ENCODE data around the gene PTBP1.
"Not testable (repeated sequence)": the region's sequence is repeated elsewhere in the genome, so short reads cannot be mapped to it uniquely, and the experiment has no call there.

The PTBP1 gene

DNA sequence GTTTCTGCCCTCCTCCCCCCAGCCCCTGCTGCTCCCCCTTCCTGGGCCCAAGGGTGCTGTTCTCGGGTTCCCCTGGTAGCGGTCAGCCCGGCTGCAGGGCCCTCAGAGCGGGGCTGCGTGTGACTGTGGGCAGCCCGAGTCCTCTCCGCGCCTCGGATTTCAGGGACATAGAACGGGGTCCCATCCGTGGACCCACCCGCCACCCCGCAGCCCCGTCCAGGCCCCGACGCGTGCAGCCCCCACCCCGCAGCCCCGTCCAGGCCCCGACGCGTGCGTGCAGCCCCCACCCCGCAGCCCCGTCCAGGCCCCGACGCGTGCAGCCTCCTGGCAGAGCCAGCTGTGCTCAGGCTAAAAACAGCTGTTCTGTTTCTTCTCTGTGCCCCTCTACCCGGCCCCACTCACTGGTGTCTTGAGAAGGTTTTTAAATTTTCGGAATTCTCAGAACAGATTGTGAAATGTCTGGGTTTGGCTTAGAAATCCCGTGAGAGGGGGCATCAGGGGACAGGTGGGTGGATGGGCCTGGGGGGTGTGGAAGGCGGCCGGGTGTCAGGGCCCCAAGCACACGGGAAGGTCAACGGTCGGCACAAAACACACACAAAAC, 38.1 kb downstream of the PTBP1 start:
- TF ChIP-seq, protein P1, sequence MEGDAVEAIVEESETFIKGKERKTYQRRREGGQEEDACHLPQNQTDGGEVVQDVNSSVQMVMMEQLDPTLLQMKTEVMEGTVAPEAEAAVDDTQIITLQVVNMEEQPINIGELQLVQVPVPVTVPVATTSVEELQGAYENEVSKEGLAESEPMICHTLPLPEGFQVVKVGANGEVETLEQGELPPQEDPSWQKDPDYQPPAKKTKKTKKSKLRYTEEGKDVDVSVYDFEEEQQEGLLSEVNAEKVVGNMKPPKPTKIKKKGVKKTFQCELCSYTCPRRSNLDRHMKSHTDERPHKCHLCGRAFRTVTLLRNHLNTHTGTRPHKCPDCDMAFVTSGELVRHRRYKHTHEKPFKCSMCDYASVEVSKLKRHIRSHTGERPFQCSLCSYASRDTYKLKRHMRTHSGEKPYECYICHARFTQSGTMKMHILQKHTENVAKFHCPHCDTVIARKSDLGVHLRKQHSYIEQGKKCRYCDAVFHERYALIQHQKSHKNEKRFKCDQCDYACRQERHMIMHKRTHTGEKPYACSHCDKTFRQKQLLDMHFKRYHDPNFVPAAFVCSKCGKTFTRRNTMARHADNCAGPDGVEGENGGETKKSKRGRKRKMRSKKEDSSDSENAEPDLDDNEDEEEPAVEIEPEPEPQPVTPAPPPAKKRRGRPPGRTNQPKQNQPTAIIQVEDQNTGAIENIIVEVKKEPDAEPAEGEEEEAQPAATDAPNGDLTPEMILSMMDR (IDR thresholded peaks at IDR 0.05; ENCODE audit: low read depth, low read length, missing control alignments) = no peak
- no peak for DNase-seq (ENCODE audit: low read depth)
- in situ Hi-C loops (cut with HindIII; ENCODE audit: low sequenced_read_pairs) = no loop called here
- no peak overlapping the region for H3K4me3 ChIP-seq (ENCODE audit: low read depth, low read length)

DNA sequence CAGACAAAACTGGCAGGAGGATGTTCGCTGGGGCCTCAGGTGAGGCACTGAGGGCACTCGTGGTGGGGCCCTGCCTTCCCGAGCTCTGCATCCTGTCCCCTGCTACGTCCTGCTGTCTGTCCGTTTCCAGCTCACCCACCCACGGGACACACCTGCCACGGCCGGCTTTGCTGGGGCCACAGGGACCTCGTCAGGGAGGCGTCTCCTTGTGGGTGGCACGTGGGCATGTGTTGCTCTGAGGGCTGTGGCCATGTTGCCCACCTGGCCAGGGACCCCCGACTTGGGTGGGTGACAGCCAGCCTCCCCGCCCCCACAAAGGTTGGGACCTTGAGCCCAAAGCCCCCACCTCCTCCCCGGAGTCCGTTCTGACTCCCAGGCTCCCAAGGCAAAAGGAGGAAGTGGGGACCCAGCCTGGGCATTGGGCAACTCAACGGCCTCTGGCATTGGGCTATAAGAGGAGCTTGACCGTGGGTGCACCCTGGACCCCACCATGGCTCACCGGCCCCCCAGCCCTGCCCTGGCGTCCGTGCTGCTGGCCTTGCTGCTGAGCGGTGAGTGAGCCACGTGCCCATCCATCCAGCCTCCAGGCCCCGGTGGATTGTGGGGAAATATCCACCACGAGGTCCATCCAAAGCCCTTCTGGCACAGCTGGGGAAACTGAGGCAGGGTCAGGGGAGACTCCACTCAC, 43.4 kb downstream of the PTBP1 start, which contains the start of gene PRTN3:
Gene PRTN3 (plus strand): TSS at position 481 of the 688 bp plus-strand sequence. CDS start 10 bp downstream, at position 491.
- TF ChIP-seq, protein P1 (IDR thresholded peaks at IDR 0.05; ENCODE audit: low read depth, low read length, missing control alignments) = no peak
- in situ Hi-C loops (cut with HindIII; ENCODE audit: low sequenced_read_pairs) = no loop called here
- no peak within 1 kb of the TSS for H3K4me3 ChIP-seq (ENCODE audit: low read depth, low read length)
- DNase-seq (ENCODE audit: low read depth) = no peak

DNA sequence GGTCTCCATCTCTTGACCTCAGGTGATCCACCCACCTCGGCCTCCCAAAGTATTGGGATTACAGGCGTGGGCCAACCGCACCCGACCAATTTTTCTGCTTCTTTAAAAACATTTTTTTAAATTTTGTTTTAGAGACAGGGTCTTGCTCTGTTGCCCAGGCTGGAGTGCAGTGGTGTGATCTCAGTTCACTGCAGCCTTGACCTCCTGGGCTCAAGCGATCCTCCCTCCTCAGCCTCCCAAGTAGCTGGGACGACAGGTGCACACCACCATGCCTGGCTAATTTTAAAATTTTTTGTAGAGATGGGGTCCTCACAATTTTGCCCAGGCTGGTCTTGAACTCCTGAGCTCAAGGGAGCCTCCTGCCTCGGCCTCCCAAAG, 45.5 kb downstream of the PTBP1 start:
- in situ Hi-C loops (cut with HindIII; ENCODE audit: low sequenced_read_pairs) = not testable (repeated sequence)

DNA sequence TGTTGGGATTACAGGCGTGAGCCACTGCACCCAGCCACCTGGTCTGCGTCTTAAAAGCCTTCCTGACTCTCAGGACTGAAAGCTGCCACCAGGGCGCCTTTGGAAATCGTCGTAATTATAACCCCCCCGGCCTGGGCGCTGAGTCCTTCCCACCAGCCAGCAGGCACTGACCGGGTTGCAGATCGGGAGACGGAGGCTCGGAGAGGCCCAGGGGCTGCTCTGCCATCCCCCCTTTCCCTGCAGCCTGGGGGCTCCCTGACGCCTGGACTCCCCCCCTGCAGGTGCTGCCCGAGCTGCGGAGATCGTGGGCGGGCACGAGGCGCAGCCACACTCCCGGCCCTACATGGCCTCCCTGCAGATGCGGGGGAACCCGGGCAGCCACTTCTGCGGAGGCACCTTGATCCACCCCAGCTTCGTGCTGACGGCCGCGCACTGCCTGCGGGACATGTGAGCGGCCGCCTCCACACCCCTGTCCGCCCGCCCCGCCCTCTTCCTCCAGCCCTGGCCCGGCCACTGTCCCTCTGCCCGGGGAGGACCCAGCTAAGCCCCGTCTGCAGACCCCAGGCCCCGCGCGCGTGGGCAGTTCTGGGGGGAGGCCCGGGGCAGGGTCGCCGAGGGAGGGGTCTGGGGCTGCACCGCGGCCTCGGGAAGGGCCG, 46.1 kb downstream of the PTBP1 start:
- no peak for DNase-seq (ENCODE audit: low read depth)
- TF ChIP-seq, protein P1 (IDR thresholded peaks at IDR 0.05; ENCODE audit: low read depth, low read length, missing control alignments) = no peak
- H3K4me3 ChIP-seq (ENCODE audit: low read depth, low read length) = no peak overlapping the region
- in situ Hi-C loops (cut with HindIII; ENCODE audit: low sequenced_read_pairs) = no loop called here

More for the DNA sequence above, 45.5 kb downstream of the PTBP1 start:
- not testable (repeated sequence) for H3K4me3 ChIP-seq (ENCODE audit: low read depth, low read length); DNase-seq (ENCODE audit: low read depth)

DNA sequence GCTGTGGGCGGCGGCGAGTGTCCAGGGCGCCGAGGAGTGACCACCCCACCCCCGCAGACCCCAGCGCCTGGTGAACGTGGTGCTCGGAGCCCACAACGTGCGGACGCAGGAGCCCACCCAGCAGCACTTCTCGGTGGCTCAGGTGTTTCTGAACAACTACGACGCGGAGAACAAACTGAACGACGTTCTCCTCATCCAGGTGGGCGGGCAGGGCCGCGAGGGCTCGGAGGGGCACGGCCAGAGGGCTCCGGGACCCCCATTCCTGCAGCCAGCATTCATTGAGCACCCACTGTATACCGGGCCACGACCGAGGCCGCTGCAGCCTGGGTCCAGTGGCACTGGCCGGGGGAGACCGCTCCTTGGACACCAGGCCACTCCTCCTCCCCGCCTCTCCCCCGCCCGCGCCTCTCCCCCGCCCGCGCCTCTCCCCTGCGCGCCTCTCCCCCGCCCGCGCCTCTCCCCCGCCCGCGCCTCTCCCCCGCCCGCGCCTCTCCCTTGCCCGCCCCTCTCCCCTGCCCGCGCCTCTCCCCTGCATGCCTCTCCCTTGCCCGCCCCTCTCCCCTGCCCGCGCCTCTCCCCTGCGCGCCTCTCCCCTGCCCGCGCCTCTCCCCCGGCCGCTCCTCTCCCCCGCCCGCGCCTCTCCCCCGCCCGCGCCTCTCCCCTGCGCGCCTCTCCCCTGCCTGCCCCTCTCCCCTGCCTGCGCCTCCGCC, 46.7 kb downstream of the PTBP1 start:
- TF ChIP-seq, protein P1 (IDR thresholded peaks at IDR 0.05; ENCODE audit: low read depth, low read length, missing control alignments) = no peak
- H3K4me3 ChIP-seq (ENCODE audit: low read depth, low read length) = no peak overlapping the region
- in situ Hi-C loops (cut with HindIII; ENCODE audit: low sequenced_read_pairs) = no loop called here
- no peak for DNase-seq (ENCODE audit: low read depth)

DNA sequence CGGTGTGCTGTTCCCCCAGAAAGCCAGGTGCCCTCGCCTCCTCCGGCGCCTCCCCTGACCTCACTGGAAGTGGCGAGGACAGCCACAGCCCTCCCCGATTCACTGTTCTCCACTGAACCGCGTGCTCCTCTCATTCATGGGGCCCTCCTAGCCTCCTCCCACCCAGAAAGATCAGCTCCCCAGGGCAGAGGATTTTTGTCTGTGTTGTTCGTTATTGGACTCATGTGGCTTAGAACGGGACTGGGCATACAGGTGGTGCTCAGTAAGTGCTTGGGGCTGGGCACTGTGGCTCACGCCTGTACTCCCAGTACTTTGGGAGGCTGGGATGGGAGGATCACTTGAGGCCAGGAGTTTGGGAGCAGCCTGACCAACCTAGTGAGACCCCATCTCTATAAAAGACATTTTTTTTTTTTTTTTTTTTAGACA, 47.3 kb downstream of the PTBP1 start:
- in situ Hi-C loops (cut with HindIII; ENCODE audit: low sequenced_read_pairs) = no loop called here
- TF ChIP-seq, protein P1 (IDR thresholded peaks at IDR 0.05; ENCODE audit: low read depth, low read length, missing control alignments) = no peak
- DNase-seq (ENCODE audit: low read depth) = no peak
- no peak overlapping the region for H3K4me3 ChIP-seq (ENCODE audit: low read depth, low read length)

All from astrocyte of the cerebellum (primary cell).